GM12865 (cell line): Measurements from ENCODE around the gene FAM20C.

Experiments used
- DNase-seq: peaks from one replicate; pipeline ENCODE4 v3.0.0; 2010; ENCODE audit warnings: low read depth
- H3K4me3 ChIP-seq: 2 replicates; pipeline ENCODE4 v1.5.1; 2011; ENCODE audit warnings: mild to moderate bottlenecking, low read depth, low read length, control low read depth
- TF ChIP-seq, protein P1 (sequence below): IDR thresholded peaks from 2 replicates; pipeline ENCODE4 v1.5.1; 2011; ENCODE audit warnings: low read length, control low read depth, low read depth, inconsistent platforms; ENCODE audit not compliant: insufficient read depth; ENCODE audit errors: missing control alignments

Gene FAM20C

DNA sequence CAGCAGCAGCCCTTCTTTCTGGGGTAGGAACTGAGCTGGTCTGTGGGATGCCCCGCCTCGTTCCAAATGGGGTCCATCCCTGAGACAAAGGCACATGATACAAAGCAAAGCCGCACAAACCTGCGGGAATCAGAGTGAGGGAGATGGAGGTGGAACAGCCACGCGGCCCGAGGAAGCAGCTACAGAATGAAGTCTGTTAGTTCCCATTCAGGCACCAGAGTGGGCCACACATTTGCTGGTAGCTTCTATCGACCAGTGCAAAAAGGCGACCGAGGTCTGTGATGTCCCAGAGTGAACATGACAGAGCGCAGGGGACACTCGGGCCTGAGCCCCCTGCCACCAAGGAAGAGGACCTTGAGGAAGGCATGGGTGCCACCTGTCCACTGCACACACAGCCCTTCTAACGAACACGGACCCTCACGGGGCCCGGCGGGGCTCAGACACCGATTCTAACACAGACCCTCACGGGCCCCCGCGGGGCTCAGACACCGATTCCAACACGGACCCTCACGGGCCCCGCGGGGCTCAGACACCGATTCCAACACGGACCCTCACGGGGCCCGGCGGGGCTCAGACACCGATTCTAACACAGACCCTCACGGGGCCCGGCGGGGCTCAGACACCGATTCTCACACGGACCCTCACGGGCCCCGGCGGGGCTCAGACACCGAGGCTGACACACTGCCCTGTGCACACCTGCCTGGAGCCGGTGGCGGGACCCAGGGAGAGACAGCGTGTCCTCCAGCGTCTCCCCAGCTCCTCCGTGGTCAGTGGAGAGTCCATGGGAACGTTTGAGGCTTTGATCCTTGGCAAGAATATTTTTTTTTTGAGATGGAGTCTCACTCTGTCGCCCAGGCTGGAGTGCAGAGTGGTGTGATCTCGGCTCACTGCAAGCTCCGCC lies 32.8 kb upstream of the FAM20C start:
- TF ChIP-seq, protein P1, sequence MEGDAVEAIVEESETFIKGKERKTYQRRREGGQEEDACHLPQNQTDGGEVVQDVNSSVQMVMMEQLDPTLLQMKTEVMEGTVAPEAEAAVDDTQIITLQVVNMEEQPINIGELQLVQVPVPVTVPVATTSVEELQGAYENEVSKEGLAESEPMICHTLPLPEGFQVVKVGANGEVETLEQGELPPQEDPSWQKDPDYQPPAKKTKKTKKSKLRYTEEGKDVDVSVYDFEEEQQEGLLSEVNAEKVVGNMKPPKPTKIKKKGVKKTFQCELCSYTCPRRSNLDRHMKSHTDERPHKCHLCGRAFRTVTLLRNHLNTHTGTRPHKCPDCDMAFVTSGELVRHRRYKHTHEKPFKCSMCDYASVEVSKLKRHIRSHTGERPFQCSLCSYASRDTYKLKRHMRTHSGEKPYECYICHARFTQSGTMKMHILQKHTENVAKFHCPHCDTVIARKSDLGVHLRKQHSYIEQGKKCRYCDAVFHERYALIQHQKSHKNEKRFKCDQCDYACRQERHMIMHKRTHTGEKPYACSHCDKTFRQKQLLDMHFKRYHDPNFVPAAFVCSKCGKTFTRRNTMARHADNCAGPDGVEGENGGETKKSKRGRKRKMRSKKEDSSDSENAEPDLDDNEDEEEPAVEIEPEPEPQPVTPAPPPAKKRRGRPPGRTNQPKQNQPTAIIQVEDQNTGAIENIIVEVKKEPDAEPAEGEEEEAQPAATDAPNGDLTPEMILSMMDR, result no peak
- no peak for DNase-seq
- no peak overlapping the region for H3K4me3 ChIP-seq

- TF ChIP-seq, protein P1, result no peak
- no peak for DNase-seq
- no peak overlapping the region for H3K4me3 ChIP-seq
Observed at GRCh38 chr7:160958-161725, 31.2 kb upstream of the FAM20C start.

- TF ChIP-seq, protein P1, result no peak
- H3K4me3 ChIP-seq, result no peak overlapping the region
- DNase-seq, result no peak
Observed at GRCh38 chr7:162632-163297, 29.6 kb upstream of the FAM20C start.

DNA sequence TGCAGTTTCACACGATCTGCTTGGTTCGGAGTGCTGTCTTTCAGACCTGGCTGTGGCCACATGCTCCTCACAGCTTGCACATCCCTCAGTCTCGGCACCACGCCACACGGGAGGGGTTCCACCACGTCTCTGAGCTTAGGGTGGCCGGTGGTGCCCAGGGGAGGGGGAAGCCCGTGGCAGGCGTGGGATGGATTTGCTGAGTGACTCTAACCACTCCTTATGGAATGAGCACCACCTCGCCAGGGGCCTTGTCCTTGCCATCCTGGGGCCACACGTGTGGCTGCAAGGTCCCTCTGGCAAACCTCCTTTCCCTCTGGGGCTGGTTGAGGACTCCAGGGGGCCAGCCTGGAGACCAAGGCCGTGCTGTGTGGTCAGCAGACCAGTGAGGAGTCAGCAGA lies 29.1 kb upstream of the FAM20C start:
- DNase-seq, result no peak
- H3K4me3 ChIP-seq, result no peak overlapping the region
- TF ChIP-seq, protein P1, result no peak

GRCh38 chr7:163971-164881 lies 28.1 kb upstream of the FAM20C start:
- no peak overlapping the region for H3K4me3 ChIP-seq
- TF ChIP-seq, protein P1, result no peak
- DNase-seq, result no peak

- TF ChIP-seq, protein P1, result no peak
- H3K4me3 ChIP-seq, result no peak overlapping the region
- DNase-seq, result no peak
Observed at GRCh38 chr7:164882-165660, 27.3 kb upstream of the FAM20C start.
